Right renal pelvis (tissue), 4 donors: ENCODE data around the gene NUDT7. TPM values are rescaled to one million over a fixed set of nuclear protein-coding genes. Genes with fewer than 3 reads are reported as not detected.

Experiments used
- DNase-seq, 4 donors: peaks; one replicate each; pipeline ENCODE4 v3.0.0-alpha.2; 2013; ENCODE audit warnings: low read depth in 4 of 4, low spot score in 3 of 4, missing footprints in 1 of 4
- polyA plus RNA-seq, 4 donors: library from polyadenylated mRNA; unstranded; fragments of 120-200 nt; gene quantifications; one replicate each; pipeline ENCODE4 v1.2.1, GENCODE V29; 2013; ENCODE audit not compliant: insufficient read length in 4 of 4

The NUDT7 gene
- polyA plus RNA-seq, result 10 to 100 TPM; 10.3 to 14.2 (median 12.2) TPM

DNA sequence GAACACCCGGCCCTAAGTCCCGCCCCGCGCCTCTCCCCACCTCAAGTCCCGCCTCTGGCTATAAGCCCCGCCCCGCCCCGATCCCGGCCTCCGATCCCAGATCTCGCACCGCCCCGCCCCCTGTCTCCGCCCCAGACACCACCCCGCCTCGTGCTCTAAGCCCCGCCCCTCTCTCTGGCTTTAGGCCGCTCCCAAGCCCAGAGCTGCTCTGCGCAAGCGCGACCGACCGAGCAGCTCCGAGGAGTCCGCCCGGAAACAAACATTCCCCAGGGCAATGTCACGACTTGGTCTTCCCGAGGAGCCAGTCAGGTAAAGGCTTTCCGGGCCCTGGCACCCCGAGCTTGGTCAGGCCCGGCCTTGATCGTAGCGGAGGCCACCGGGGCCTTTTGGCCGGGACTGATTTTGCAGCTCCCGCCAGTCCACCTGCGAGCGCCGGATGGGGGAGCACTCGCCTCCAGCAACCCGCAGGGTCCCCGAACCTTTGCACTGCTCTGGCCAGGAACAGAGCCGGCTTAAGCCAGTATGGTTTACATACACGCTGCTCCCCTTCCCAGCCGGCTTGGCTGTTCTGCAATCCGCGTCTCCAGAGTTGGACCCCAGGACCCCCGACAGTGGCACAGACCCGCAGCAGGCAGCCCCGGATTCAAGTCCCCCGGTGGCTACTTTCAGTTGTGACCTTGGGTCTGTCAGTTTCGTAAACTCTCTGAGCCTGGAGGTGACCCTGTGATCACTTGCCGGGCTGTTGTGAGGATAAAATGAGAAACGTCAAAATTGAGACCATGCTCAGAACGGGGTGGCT is at the start of gene NUDT7:
Gene NUDT7, plus strand, starts transcription at position 206 of the 799 bp plus-strand sequence. Its CDS starts 69 bp downstream, at position 275.
- peak; percentile 89 to 95 (median 94) for DNase-seq

DNA sequence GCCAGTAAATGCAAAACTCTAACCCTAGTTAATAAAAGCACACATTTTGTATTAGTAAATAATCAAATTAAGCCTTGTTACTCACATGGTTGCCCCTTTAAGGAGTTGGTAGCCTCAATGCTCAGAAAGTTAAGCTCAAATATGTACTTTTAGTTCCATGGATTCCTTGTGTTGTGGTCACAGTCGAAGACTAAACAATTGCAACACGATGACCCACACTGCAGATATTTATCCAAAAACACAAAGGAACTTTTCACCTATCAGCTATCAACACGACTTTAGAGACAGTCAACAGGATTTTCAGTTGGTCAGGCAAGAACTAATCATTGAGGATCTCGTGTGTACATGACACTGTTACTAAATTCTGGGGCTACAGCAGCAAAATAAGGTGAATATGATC is 47.4 kb upstream of the NUDT7 start:
- no peak for DNase-seq

DNA sequence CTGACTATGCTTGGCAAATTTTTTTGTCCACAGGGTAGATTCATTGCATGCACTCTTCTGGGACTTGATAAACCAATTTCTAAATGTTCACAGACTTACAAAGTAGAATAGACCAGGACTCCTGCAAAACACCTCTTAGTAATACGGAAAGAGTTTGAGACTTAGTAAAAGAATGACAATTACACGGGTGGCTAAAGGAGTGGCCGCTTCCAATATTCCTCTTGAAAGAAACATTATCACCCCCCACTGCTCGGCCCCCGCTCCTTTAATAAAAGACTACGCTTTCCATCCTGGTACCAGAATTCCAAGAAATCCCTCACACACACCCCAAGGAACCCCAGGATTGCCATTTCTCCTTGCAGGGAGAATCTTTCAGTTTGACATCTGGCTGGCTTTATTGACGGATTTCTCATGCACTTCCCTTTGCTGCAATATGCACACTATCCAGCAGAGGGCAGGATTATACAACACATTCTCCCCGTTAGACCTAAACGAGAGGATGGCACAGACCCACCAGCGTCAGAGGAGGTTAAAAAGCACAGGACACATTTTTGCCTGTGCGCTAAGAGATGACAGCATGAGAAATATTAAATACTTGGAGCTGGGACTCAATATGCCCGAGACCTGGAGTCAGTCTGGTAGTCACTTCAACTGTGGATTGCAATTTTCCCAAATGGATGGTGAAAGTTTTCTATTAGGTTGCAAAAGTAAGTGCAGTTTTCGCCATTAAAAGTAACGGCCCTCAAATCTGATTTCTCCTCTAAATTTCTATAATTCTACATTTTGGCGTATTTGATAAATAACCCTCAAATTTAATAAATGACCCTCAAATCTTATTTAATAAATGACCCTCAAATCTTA is 46.6 kb upstream of the NUDT7 start:
- peak; percentile 52 to 71 (median 64) for DNase-seq

DNA sequence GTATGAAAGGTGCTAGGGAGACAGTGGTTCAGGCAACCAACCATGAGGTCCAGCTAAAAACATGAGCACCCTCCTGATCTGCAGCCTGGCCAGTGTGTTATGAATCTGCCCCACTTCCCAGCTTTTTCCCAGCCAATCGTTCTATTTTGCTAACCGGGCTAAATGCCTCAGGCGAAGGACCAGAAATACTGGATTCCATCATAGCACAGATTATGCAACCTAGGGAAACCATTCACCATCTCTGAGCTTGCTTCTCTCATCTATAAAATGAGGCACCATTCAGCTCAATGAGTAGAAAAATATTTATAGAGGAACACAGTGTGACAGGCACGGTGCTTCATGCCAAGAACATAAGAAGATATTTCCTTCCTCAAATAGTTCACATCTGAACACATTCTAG is 45.2 kb upstream of the NUDT7 start:
- no peak for DNase-seq

DNA sequence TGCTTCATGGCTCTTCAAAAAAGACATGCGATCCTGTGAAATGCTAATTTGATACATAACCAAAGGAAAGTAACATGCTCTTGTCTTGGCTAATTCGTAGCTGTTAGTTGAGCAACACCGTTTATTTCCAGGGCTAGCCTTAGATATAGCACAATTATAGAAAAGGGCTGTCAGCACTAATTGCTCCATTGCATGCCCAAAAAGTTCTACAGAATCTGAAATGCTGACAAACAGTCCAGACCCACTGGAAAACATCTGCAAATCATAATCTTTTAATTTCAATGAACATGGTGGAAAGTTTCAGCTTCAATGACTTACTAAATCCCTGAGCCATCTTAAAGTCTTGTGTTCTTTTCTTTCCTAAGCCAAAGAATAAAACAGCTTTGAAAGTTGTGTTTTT is 42.9 kb upstream of the NUDT7 start:
- DNase-seq, result no peak

DNA sequence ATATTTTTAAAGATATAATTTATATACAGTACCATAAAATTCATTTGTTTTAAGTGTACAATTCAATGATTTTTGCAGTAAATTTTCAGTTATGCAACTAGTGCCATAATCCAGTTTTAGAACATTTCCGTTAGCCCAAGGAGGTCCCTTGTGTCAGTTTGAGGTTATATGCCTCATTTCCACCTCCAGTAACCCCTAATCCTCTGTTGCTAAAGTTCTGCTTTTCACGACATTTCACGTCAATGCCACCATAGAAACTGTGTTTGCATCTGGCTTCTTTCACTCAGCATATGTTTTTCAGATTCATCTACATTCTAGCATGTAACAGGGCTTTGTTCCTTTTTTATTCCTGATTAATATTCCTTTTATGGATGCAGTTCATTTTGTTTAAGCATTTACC is 42.4 kb upstream of the NUDT7 start:
- DNase-seq, result no peak

DNA sequence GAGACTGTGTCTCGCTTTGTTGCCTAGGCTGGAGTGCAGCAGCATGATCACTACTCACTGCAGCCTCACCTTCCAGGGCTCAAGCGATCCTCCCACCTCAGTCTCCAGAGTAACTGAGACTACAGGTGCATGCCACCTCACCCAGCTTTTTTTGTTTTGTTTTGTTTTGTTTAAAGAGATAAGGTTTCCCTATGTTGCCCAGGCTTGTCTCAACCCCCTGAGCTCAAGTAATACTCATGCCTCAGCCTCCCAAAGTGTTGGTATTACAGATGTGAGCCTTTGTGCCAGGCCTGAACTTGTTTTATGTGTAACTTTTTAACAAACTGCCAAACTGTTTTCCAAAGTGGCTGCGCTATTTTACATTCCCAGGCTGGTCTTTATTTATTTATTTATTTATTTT is 41.8 kb upstream of the NUDT7 start:
- DNase-seq, result no peak

DNA sequence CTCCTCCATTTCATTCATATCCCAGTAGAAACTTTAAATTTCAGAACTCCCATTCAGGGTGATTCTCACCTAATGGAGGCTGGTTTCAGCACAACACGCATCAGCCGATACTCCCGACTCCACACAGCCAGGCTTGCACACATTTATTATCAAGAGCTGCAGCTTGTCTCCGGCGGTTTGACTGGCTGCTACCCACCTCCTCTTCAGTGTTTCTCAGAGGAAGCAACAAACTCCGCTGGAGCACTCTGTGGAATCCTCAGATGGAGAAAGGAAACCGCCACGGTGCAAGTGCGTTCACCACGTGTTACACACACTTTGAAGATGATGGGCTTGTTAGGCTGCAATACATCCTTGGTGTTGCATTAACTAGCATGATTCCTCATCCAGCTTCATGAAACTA is 39.7 kb upstream of the NUDT7 start:
- DNase-seq, result no peak

DNA sequence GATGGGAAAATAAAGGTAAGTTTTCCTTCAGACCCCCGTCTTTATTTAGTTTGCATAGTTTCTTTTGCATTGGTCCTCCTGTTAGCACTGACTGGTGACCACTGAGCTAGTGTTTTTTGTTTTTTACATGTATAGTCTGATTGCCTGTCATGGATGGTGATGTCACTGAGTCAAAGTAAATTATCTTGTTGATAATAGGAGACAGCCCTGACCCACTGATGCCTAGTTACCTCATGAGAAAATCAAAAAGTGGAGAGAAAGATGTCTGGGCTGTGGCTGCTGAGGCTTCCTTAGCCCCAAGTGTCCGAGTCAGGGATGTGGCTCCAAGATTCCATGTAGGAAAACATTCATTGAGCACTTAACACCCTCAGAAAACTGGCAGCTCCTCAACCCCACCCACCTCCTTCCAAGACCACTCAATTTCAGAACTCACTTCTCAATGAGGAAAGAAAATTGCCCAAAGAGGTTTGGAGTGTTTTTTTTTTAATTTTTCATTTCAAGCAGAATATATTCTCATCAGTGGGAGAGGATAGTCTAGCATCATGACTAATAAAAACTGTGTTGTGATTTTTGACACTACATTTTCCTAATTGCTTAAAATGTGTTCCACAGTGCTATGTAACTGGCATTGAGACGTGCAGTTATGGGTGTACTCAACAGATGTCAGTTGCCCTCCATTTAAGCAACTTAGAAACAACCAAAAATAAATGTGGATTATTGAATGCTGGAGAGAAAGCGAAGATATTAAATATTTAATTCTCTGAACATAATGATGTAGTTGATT is 38.7 kb upstream of the NUDT7 start:
- no peak for DNase-seq

DNA sequence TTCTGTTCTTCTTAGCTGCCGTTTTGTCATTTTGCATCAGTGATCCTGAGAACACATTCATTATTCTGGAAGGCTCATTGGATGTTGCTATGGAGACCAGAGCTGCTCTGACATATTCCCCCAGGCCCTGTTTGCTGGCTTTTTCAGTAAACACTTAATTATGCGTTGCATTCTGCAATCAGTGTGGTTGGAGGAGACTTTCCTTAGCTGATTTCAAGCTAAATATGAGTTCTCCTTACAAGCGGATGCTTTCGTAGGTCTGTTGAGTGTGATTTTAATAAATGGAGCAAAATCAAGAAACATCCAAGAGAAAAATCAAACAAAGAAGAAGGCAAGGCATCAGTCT is 38.2 kb upstream of the NUDT7 start:
- DNase-seq, result no peak

DNA sequence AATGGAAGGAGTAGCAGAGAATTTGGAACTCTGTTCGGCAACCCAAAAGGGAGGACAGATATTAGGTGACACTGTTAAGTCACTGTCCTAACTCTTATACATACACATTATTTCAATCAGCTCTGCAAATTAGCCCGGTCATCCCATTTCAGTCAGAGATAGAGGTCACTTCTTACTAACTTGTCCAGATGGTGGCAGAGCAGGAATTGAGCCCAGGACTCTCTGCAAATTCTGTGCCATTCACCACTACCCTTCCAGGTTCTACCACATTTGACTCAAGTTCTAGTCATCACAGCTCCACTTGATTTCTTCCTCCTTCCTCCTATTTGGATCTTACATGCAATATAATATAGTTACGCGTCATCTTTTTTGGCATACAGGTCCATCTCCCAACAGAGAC is 35.9 kb upstream of the NUDT7 start:
- no peak for DNase-seq

DNA sequence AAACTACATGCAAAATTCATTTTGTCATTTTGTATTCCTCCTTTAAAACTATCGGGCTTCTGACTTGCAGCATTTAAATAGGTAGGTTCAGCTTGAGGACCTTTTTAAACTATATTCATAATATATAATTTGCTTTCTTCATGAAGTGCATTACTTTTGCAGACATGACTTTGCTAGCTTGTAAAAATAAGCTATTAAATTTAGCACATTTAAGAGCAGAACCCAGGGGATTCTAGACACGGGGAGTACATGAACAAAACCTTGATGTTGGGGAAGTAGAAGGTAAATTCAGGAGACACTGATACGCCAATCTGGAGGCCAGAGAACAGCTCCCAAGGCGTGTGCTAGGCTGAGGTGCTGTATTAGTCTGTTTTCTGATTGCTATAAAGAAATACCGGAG is 32.3 kb upstream of the NUDT7 start:
- no peak for DNase-seq

DNA sequence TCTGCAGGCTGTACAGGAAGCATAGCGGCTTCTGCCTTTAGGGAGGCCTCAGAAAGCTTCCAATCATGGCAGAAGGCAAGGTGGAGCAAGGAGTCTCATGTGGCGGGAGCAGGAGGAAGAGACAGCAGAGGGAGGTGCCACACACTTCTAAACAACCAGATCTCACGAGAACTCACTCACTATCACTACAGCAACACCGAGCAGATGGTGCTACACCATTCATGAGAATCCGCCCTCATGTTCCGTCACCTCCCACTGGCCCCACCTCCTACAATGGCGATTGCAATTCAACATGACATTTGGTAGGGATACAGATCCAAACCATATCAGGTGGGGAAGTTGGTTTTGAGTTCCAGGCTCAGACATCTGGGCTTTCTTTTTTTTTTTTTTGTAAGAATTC is 31.9 kb upstream of the NUDT7 start:
- DNase-seq, result no peak

DNA sequence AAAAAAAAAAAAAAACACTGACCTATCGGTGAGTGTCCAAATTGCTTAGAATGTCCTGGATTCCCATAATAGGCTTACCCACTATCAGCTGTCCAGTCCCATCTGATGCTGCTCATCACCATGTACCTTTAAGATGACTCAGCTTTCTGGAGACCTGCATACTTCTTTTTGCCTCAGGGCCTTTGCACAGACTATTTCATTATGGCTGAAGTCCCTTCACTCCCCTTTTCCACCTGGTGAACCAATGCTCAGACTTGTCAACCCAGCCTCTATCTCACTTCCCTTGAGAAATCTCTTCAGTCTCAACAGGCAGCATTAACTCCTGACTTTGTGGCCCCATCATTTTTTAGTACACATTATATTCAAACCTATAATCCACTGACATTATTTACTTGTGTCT is 29.7 kb upstream of the NUDT7 start:
- DNase-seq, result no peak

DNA sequence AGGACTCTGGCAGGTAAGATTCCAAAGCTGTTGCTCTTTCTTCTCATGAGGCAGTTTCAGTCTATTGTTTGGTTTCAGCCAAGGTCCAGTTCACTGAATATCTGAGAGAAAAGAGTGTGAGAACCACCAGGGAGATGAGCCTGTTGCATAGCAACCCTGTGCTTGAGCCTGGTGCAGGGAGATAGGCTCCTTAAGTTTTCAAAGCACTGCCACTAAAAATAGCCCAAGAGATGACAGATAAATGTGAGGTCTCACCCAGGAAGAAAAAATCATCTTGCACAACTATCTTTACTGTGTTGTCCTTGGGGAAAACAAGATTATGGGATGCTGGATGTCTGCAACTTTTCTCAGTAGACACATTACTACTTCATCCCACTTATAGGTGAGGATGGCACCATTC is 26.2 kb upstream of the NUDT7 start:
- DNase-seq, result no peak

DNA sequence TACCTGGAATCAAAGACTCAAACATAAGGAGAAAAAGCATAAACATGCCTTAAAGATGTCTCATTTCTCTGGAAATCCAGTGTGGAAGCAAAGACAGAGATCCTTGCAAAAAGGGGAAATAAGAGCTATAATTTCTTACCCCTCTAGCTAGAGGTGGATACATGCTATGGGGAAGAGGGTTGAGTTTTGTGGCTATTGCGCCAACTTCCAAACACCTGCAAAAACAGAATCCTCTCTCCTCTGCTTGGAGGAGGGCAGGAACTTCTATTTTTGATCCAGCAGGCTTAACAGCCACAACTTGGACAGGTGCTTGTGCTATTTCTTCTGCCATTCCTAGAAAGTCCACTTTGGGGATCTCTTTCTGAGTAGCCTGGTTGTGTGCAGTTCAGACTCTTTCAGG is 21.5 kb upstream of the NUDT7 start:
- DNase-seq, result no peak

DNA sequence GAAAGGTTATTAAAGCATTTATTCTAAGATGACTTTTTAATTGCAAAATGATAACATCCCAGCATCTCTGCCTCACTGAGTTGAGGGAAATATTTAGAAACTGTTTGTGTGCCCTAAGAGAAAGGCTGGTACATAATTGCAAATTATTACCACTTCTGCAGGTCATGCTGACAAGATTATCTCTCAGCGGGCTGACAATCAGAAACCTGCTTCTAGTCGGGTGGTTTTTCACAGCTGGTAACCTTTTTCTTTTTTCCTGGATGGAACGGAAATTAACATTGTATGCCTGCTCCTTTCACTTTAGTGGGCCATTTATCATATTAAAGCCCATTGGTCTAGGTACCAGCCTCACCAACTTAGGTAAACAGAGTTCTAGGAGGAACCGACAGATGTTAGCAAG is 17.0 kb upstream of the NUDT7 start:
- no peak for DNase-seq

DNA sequence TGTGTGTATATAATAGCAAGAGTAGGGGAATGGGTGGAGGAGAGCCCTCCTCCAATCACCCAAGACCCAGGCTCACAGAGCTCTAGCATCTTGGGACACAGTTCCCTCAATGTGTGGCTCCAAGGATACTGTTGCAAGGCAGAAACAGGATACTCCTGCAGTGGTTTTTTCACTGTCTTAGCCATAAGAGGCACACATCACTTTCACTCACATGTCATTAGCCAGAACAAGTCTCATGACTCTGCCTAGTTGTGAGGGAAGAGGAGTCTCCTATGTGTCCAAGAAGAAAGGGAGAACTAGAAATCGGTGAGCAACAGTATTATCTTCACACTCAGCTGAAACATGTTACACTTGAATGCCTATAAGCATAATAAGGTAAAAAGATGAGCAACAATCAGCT is 11.1 kb upstream of the NUDT7 start:
- DNase-seq, result no peak

DNA sequence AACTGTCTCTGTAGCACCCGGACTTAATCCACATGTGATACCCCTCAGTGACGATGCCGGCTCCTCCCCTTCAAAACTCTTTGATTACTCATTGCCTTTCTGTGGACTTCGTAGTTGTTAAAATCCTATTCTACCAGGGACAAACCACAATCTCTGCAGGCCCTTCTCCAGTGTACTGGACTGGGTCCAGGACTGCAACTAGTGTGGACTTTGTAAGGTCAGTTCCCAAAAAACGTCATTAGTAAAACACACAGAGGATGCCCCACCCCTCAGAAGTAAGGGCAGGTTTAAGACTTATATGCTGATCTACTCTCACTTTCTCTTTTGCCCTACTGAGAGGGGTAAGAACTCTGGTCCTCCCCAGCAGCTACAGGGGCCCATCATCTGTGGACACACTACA is 10.5 kb upstream of the NUDT7 start:
- DNase-seq, result no peak

DNA sequence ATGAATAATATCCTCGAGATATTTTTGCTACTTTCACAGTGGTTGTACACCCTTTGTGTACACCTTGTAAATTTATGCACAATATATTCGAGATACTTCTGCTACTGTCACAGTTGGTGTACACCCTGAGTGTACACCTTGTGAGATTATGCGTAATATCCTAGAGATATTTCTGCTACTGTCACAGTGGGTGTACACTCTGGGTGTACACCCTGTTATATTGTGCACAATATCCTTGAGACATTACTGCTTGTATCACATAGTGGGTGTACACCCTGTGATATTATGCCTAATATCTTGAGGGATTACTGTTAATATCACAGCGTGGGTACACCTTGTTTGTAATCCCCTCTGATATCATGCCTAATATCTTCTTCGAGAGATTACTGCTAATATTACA is 7.2 kb upstream of the NUDT7 start:
- DNase-seq, result no peak

DNA sequence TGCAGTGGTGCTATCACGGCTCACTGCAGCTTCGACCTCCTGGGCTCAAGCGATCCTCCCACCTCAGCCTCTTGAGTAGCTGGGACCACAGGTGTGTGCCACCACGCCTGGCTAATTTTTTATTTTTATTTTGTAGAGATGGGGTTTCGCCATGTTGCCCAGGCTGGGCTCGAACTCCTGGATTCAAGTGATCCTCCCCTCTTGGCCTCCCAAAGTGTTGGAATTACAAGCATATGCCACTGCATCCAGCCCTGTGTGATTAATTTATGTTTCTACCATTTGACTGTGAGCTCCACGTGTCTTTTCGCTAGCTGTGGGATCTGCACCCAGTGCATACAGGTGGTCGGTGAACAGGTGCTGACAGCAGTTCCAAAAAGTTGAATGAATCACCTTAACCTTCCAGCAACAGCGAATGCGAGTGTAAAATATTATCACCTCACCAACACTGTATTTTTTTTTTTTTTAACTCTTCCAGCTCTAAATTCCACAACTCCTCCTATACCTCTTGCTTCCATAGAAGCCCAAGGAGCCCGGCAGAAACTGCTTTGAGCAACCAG is 484 bp upstream of the NUDT7 start:
- DNase-seq, result no peak
